H9 (cell line): ENCODE data around the gene NACA. TPM values are rescaled to one million over a fixed set of nuclear protein-coding genes. Genes with fewer than 3 reads are reported as not detected.

Experiments used
- DNase-seq: peaks from one replicate; pipeline ENCODE4 v3.0.0-alpha.2; 2017
- H2AFZ ChIP-seq: one replicate; pipeline ENCODE4 v1.6.1; 2013; ENCODE audit warnings: mild to moderate bottlenecking, low read length, control low read depth, moderate library complexity
- H2AK5ac ChIP-seq: 2 replicates; pipeline ENCODE4 v1.6.1; 2013; ENCODE audit warnings: low read length, control low read depth, mixed read lengths; ENCODE audit not compliant: insufficient read length
- H2BK120ac ChIP-seq: one replicate; pipeline ENCODE4 v1.6.1; 2013; ENCODE audit warnings: low read depth, mild to moderate bottlenecking, low read length, control low read depth, inconsistent platforms; ENCODE audit not compliant: poor library complexity, severe bottlenecking
- H2BK12ac ChIP-seq: 2 replicates; pipeline ENCODE4 v1.6.1; 2013; ENCODE audit warnings: low read length, control low read depth, mixed read lengths, low read depth; ENCODE audit not compliant: insufficient read length
- H2BK15ac ChIP-seq: 2 replicates; pipeline ENCODE4 v1.6.1; 2013; ENCODE audit warnings: low read depth, low read length, control low read depth
- H2BK20ac ChIP-seq: one replicate; pipeline ENCODE4 v1.6.1; 2013; ENCODE audit warnings: low read depth, mild to moderate bottlenecking, low read length, control low read depth, inconsistent platforms; ENCODE audit not compliant: poor library complexity, severe bottlenecking
- H2BK5ac ChIP-seq: 2 replicates; pipeline ENCODE4 v1.6.1; 2013; ENCODE audit warnings: low read length, control low read depth, mixed read lengths; ENCODE audit not compliant: insufficient read length
- H3K14ac ChIP-seq: 2 replicates; pipeline ENCODE4 v1.6.1; 2013; ENCODE audit warnings: low read length, control low read depth; ENCODE audit not compliant: insufficient read depth
- H3K18ac ChIP-seq: 2 replicates; pipeline ENCODE4 v1.6.1; 2013; ENCODE audit warnings: low read depth, mild to moderate bottlenecking, mixed read lengths, low read length, control low read depth; ENCODE audit not compliant: insufficient read length
- H3K23ac ChIP-seq: 2 replicates; pipeline ENCODE4 v1.6.1; 2013; ENCODE audit warnings: low read length, control low read depth, mixed read lengths, low read depth; ENCODE audit not compliant: insufficient read length
- H3K23me2 ChIP-seq: 2 replicates; pipeline ENCODE4 v1.6.1; 2013; ENCODE audit warnings: low read depth, mild to moderate bottlenecking, mixed read lengths, low read length, control low read depth; ENCODE audit not compliant: insufficient read length, poor library complexity, severe bottlenecking
- H3K27ac ChIP-seq: 2 replicates; pipeline ENCODE4 v1.5.1; 2013; ENCODE audit warnings: low read length, control low read depth, mixed read lengths, low read depth; ENCODE audit not compliant: insufficient read length
- H3K27me3 ChIP-seq: 2 replicates; pipeline ENCODE4 v1.6.1; 2013; ENCODE audit warnings: low read length, control low read depth, inconsistent platforms; ENCODE audit not compliant: insufficient read depth
- H3K4ac ChIP-seq: 2 replicates; pipeline ENCODE4 v1.6.1; 2013; ENCODE audit warnings: low read depth, mild to moderate bottlenecking, control low read depth, inconsistent platforms, low read length, moderate library complexity
- H3K4me1 ChIP-seq: 2 replicates; pipeline ENCODE4 v1.6.1; 2013; ENCODE audit warnings: low read length, control low read depth, inconsistent platforms; ENCODE audit not compliant: insufficient read depth
- H3K4me2 ChIP-seq: 2 replicates; pipeline ENCODE4 v1.6.1; 2013; ENCODE audit warnings: low read length, control low read depth, mixed read lengths; ENCODE audit not compliant: insufficient read length, insufficient read depth
- H3K56ac ChIP-seq: 2 replicates; pipeline ENCODE4 v1.6.1; 2013; ENCODE audit warnings: low read depth, mild to moderate bottlenecking, mixed read lengths, low read length, control low read depth; ENCODE audit not compliant: insufficient read length
- H3K79me1 ChIP-seq: 2 replicates; pipeline ENCODE4 v1.6.1; 2013; ENCODE audit warnings: low read depth, mild to moderate bottlenecking, moderate library complexity, low read length, control low read depth, inconsistent platforms; ENCODE audit not compliant: insufficient read depth, poor library complexity, severe bottlenecking
- H3K79me2 ChIP-seq: 2 replicates; pipeline ENCODE4 v1.6.1; 2013; ENCODE audit warnings: low read length, control low read depth, inconsistent platforms; ENCODE audit not compliant: insufficient read depth
- H3K9ac ChIP-seq: 2 replicates; pipeline ENCODE4 v1.6.1; 2013; ENCODE audit warnings: low read length, control low read depth, mixed read lengths; ENCODE audit not compliant: insufficient read length; ENCODE audit errors: extremely low read depth
- H3K9me3 ChIP-seq: one replicate; pipeline ENCODE4 v1.6.1; 2013; ENCODE audit warnings: low read depth, low read length, inconsistent platforms; ENCODE audit not compliant: control insufficient read depth
- H3T11ph ChIP-seq: one replicate; pipeline ENCODE4 v1.6.1; 2013; ENCODE audit warnings: mild to moderate bottlenecking, low read length, control low read depth, inconsistent platforms
- H4K20me1 ChIP-seq: one replicate; pipeline ENCODE4 v1.6.1; 2013; ENCODE audit not compliant: control insufficient read depth, insufficient read length, insufficient read depth
- H4K5ac ChIP-seq: 2 replicates; pipeline ENCODE4 v1.6.1; 2013; ENCODE audit warnings: low read depth, mild to moderate bottlenecking, mixed read lengths, low read length, control low read depth; ENCODE audit not compliant: insufficient read length
- H4K8ac ChIP-seq: replicated peaks from 2 replicates; pipeline ENCODE4 v1.6.1; 2013; ENCODE audit warnings: low read length, control low read depth, mixed read lengths, low read depth; ENCODE audit not compliant: insufficient read length
- H4K91ac ChIP-seq: 2 replicates; pipeline ENCODE4 v1.6.1; 2013; ENCODE audit warnings: low read depth, mild to moderate bottlenecking, moderate library complexity, mixed read lengths, low read length, control low read depth; ENCODE audit not compliant: insufficient read length
- H3K27ac Mint-ChIP-seq, 3 experiments: 2 replicates in 2 of 3; 3 replicates in 1 of 3; pipeline ENCODE4 v1.8.0; 2020 to 2021; ENCODE audit warnings: mixed read lengths in 3 of 3, mild to moderate bottlenecking in 1 of 3, moderate library complexity in 1 of 3
- H3K27me3 Mint-ChIP-seq: 2 replicates; pipeline ENCODE4 v1.8.0; 2021; ENCODE audit warnings: low read depth, mild to moderate bottlenecking, moderate library complexity, mixed read lengths
- H3K36me3 Mint-ChIP-seq, 3 experiments: 2 replicates in 2 of 3; 3 replicates in 1 of 3; pipeline ENCODE4 v1.8.0; 2020 to 2021; ENCODE audit warnings: low read depth in 3 of 3, mixed read lengths in 3 of 3; ENCODE audit not compliant: insufficient read depth in 1 of 3
- H3K4me1 Mint-ChIP-seq, 2 experiments: 2 replicates each; pipeline ENCODE4 v1.8.0; 2020; ENCODE audit warnings: mixed read lengths in 2 of 2
- H3K4me3 Mint-ChIP-seq, 2 experiments: 2 replicates in 1 of 2; 3 replicates in 1 of 2; pipeline ENCODE4 v1.8.0; 2020 to 2021; ENCODE audit warnings: mild to moderate bottlenecking in 2 of 2, mixed read lengths in 2 of 2, moderate library complexity in 1 of 2
- H3K9me3 Mint-ChIP-seq, 2 experiments: 2 replicates in 1 of 2; 3 replicates in 1 of 2; pipeline ENCODE4 v1.8.0; 2020; ENCODE audit warnings: mild to moderate bottlenecking in 2 of 2, mixed read lengths in 2 of 2, moderate library complexity in 1 of 2
- CTCF ChIP-seq: fragments of 200-600 bp; sonication (generic); conservative IDR thresholded peaks from 3 replicates; pipeline ENCODE4 v1.8.0; 2021; ENCODE audit warnings: antibody characterized with exemption, mild to moderate bottlenecking
- WGBS: extraction: QIAGEN DNeasy Blood & Tissue Kit; methylation state at CpG from one replicate; pipeline ENCODE4 v1.1.7; 2013; ENCODE audit warnings: missing lambda C conversion rate, low lambda C conversion rate, mixed read lengths; ENCODE audit not compliant: insufficient read length; ENCODE audit errors: extremely low coverage; 5-methylcytosine and 5-hydroxymethylcytosine counted together
- total RNA-seq: library from RNA; stranded (reverse); gene quantifications from 2 replicates; pipeline ENCODE4 v1.2.1, GENCODE V29; 2021

The NACA gene
- total RNA-seq, 1 experiment from 2014 or later = 1,204 TPM

GRCh38 chr12:56716458-56716857, 8.6 kb downstream of the NACA start:
- H3K4me3 Mint-ChIP-seq = no peak overlapping the region
- no peaks in the 10 kb centered on the region for H3K9me3 Mint-ChIP-seq
- H3K23ac ChIP-seq = no peak overlapping the region
- no peak overlapping the region for H3K14ac ChIP-seq
- H3T11ph ChIP-seq = no peak overlapping the region
- H4K20me1 ChIP-seq = no peaks in the 10 kb centered on the region
- no peak overlapping the region for H3K56ac ChIP-seq
- no peak overlapping the region for H2BK12ac ChIP-seq
- H4K5ac ChIP-seq = no peak overlapping the region
- no peak overlapping the region for H3K18ac ChIP-seq
- no peak overlapping the region for H2BK5ac ChIP-seq
- H4K91ac ChIP-seq = no peak overlapping the region
- H3K27ac ChIP-seq = no peak overlapping the region
- H3K9ac ChIP-seq = no peak overlapping the region
- no peak overlapping the region for H2AK5ac ChIP-seq
- H3K4me1 ChIP-seq = peaks cover 2% of the 10 kb centered on the region
- no peaks in the 10 kb centered on the region for H3K27me3 ChIP-seq
- no peak overlapping the region for H3K4ac ChIP-seq
- H3K23me2 ChIP-seq = no peaks in the 10 kb centered on the region
- H3K4me2 ChIP-seq = no peak overlapping the region
- H2AFZ ChIP-seq = no peak overlapping the region
- no peak overlapping the region for H4K8ac ChIP-seq
- H2BK20ac ChIP-seq = no peak overlapping the region
- H3K9me3 ChIP-seq = no peaks in the 10 kb centered on the region
- peaks cover 42 to 45% of the 10 kb centered on the region in 2 experiments for H3K4me1 Mint-ChIP-seq
- peak overlapping the region; percentile 28 to 90 (median 87); a peak in 6 of 7 replicates for H3K27ac Mint-ChIP-seq
- no peak for TF ChIP-seq CTCF
- WGBS = no CpG with 5 or more reads among the region's 1 CpG
- H3K79me1 ChIP-seq = peaks cover 10% of the 10 kb centered on the region
- peaks cover 20% of the 10 kb centered on the region; the same call in 1 of the 2 replicates for H3K79me2 ChIP-seq
- no peaks in the 10 kb centered on the region for H3K27me3 Mint-ChIP-seq
- peaks cover 79 to 85% (median 83%) of the 10 kb centered on the region in 3 experiments for H3K36me3 Mint-ChIP-seq
- no peak overlapping the region for H2BK120ac ChIP-seq
- no peak overlapping the region for H2BK15ac ChIP-seq
- DNase-seq = no peak
